Heart left ventricle (tissue), 13 donors: Measurements from ENCODE around the gene FEN1.

ENCODE experiments used
- POLR2A ChIP-seq, 2 donors: fragments of 450-650 bp; IDR thresholded peaks; one replicate each; pipeline ENCODE4 v1.6.1; 2017; ENCODE audit warnings: antibody characterized with exemption in 2 of 2, mild to moderate bottlenecking in 2 of 2, moderate library complexity in 2 of 2
- TF ChIP-seq, protein P1 (sequence below), 12 donors: fragments of 200-600 bp; sonication (generic) in 4 of 12; IDR thresholded peaks; one replicate each; pipeline versions ENCODE4 v1.5.0 to v1.8.0; 2018 to 2022; ENCODE audit warnings: antibody characterized with exemption in 12 of 12, mild to moderate bottlenecking in 5 of 12
- donor health status: ischemic (EF 13 %, LVEDD 7.1; RV severe dilation, severe dysfunction).
- donor health status: DM: no; HTN: yes; CAD: no.
- donor health status: DM: no; HTN: no; CAD: no.
- donor health status: ischemic (EF 25% LVEDD 6.9; RV normal size, moderate dysfunction).
- donor health status: ischemic (EF 25% LVEDD 5.7; RV mildly dilated, moderate dysfunction).
- donor health status: ischemic (EF 35%, LVEDD 5.7; RV mildly dilated, moderate dysfunction).
- donor health status: nonischemic (EF 11% LVEDD 7.7; RV severe dilation, severe dysfunction).
- donor health status: DM: yes; HTN: yes; CAD: no.
- donor health status: PGD.
- donor health status: ischemic (EF 29% LVEDD 5.4; RV normal size, mild dysfunction).
- donor health status: nonischemic (EF 23%, LVEDD 6.1; RV moderate dilation, normal function).

GRCh38 chr11:61773809-61774208 is 18.9 kb upstream of the FEN1 start:
- TF ChIP-seq, protein P1, sequence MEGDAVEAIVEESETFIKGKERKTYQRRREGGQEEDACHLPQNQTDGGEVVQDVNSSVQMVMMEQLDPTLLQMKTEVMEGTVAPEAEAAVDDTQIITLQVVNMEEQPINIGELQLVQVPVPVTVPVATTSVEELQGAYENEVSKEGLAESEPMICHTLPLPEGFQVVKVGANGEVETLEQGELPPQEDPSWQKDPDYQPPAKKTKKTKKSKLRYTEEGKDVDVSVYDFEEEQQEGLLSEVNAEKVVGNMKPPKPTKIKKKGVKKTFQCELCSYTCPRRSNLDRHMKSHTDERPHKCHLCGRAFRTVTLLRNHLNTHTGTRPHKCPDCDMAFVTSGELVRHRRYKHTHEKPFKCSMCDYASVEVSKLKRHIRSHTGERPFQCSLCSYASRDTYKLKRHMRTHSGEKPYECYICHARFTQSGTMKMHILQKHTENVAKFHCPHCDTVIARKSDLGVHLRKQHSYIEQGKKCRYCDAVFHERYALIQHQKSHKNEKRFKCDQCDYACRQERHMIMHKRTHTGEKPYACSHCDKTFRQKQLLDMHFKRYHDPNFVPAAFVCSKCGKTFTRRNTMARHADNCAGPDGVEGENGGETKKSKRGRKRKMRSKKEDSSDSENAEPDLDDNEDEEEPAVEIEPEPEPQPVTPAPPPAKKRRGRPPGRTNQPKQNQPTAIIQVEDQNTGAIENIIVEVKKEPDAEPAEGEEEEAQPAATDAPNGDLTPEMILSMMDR (IDR thresholded peaks at IDR 0.05): no peak
- TF ChIP-seq POLR2A (IDR thresholded peaks at IDR 0.05): no peak
